Measurements from ENCODE around the gene HOMEZ.
"Not testable (repeated sequence)": the region's sequence is repeated elsewhere in the genome, so short reads cannot be mapped to it uniquely, and the experiment has no call there.

Gene HOMEZ

DNA sequence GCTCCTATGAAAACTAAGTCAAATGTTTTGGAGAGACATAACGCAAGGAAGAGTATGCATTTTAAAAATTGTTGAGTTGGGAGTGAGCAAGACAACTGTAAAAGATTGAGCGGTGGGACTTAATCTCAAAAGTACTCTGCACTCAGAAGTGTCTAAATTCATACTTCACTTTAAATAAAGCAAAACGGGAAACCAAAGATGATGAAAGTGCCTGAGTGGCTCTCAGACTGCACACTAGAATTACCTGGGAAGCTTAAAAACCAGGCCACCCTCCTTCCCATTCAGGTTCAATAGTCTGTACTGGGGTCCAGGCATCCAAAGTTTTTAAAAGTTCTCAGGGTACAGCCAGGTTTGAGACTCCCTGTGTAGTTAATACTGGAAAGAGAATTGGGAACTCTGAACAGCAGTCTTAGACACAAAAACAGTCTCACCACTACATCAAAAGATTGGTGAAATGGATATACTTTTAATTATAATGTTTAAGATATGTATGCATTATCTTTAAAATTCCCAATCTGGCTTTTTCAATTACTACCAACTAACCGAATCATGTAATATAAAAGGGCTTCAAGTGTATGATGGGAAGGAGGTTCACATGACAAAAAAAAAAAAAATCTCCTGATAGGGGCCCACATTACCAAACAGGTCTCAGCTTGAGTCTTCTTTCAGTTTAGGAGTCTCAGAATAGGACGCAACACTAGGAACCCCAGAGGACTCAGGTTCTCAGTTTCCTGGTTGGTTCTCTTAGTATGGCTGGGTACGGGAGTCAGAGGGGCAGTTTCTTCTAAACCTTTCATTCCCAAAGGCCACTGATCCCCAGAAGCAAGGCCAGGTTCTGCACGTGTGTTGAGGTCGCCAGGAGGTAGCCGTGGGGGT lies 1.0 kb downstream of the HOMEZ start:
- DNase-seq (ENCODE audit: low spot score): no peak

- DNase-seq (ENCODE audit: low spot score): no peak
Observed at GRCh38 chr14:23281247-23281646, 4.7 kb downstream of the HOMEZ start.

DNA sequence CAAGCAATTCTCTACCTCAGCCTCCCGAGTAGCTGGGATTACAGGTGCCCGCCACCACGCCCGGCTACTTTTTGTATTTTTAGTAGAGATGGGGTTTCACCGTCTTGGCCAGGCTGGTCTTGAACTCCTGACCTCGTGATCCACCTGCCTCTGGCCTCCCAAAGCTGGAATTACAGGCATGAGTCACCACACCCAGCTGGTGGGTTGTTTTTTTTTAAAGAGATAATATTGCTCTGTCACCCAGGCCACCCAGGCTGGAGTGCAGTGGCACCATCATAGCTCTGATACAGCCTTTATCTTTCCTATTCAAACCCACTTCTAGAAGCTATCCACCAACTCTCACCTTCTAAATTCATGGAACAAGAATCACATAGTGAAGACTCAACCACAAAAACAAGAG lies 8.0 kb downstream of the HOMEZ start:
- DNase-seq (ENCODE audit: low spot score): not testable (repeated sequence)

DNA sequence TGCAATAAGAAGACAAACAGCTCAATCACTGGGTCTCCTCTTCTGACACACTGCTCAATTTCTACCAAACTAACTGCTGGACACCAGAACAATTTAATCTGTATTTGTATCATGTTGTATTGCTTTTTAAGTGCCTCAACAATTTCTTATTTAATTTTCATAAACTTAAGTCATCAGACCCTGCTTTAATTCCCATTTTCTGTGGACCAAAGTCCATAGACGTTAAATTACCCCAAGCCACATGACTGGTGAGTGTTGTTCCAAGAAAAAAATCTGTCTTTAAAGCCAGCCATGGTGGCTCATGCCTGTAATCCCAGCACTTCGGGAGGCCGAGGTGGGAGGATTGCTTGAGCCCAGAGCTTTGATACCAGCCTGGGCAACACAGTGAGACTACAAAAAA lies 8.7 kb downstream of the HOMEZ start:
- no peak for DNase-seq (ENCODE audit: low spot score)

GRCh38 chr14:23275412-23275811 lies 10.5 kb downstream of the HOMEZ start:
- DNase-seq (ENCODE audit: low spot score): no peak

- no peak for DNase-seq (ENCODE audit: low spot score)
Observed at GRCh38 chr14:23269193-23269592, 16.7 kb downstream of the HOMEZ start.

DNA sequence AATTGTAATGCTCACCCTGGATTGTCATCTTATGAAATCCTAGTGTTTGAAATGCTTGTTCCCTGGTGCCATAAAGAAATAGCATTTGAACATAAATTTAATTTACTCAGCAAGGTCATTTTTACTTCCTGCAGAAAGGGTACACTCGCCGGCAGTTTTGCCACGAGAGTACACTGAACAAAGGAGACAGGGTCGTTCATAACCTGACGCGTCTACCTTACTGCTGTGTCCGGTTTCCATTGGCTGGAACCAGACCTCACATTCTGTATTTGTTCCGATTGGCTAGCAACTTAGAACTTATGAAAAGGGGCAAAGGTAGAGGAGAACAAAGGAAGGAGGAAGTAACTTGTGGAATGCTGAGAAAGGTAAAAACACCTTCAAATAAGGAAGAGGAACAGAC lies 25.1 kb downstream of the HOMEZ start:
- DNase-seq (ENCODE audit: low spot score): not testable (repeated sequence)

GRCh38 chr14:23259426-23259825 lies 26.5 kb downstream of the HOMEZ start:
- no peak for DNase-seq (ENCODE audit: low spot score)

DNA sequence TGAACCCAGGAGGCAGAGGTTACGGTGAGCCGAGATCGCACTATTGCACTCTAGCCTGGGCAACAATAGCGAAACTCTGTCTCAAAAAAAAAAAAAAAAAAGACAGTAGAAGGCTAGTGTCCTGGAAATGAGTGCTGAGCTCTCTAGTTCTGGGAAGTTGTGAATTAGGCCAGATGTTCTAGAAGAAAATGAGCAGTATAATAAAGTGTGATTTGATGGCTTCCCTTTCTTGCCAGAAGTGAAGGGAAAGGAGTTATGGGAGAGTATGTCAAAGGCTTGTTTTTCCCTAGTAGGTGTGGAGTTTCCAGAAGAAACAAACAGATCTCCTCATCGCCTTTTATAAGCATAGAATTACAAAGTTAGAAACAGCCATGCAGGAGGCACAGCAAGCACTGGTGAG lies 27.7 kb downstream of the HOMEZ start:
- DNase-seq (ENCODE audit: low spot score): no peak

- no peak for DNase-seq (ENCODE audit: low spot score)
Observed at GRCh38 chr14:23252420-23253333, 33.3 kb downstream of the HOMEZ start.

GRCh38 chr14:23252006-23252405 lies 33.9 kb downstream of the HOMEZ start:
- DNase-seq (ENCODE audit: low spot score): no peak

GRCh38 chr14:23249824-23250223 lies 36.1 kb downstream of the HOMEZ start:
- no peak for DNase-seq (ENCODE audit: low spot score)

DNA sequence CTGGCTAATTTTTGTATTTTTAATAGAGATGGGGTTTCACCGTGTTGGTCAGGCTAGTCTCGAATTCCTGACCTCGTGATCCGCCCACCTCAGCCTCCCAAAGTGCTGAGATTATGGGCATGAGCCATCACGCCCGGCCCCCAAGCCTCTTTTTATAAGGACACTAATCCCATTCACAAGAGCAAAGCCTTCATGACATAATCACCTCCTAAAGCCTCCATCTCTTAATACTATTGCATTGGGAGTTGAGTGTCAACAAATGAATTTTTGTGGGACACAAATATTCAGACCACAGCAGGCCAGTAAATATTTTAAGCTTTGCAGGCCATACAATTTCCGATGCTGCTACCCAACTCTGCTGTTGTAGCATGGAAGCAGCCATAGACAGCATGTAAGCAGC lies 37.3 kb downstream of the HOMEZ start:
- DNase-seq (ENCODE audit: low spot score): no peak

- no peak for DNase-seq (ENCODE audit: low spot score)
Observed at GRCh38 chr14:23245282-23245681, 40.6 kb downstream of the HOMEZ start.

- no peak for DNase-seq (ENCODE audit: low spot score)
Observed at GRCh38 chr14:23243066-23243465, 42.9 kb downstream of the HOMEZ start.

DNA sequence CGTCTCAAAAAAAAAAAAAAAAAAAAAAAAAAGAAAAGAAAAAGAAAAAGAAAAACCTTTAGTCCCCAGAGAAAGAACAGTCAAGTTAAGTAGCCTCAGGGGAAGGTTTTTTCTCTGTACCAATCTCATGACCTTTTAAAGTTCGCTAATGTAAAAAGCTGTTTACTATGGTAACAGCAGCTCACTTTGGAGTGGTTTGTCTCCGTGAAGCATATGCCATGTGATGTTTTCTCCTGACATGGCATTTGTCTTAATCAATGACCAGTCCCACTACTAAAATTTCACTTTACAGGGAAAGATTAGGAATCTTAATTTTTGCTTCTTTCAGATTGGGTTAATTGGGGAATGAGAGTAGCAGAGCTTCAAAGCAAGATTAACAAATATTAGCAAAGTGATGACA lies 43.9 kb downstream of the HOMEZ start:
- no peak for DNase-seq (ENCODE audit: low spot score)

DNA sequence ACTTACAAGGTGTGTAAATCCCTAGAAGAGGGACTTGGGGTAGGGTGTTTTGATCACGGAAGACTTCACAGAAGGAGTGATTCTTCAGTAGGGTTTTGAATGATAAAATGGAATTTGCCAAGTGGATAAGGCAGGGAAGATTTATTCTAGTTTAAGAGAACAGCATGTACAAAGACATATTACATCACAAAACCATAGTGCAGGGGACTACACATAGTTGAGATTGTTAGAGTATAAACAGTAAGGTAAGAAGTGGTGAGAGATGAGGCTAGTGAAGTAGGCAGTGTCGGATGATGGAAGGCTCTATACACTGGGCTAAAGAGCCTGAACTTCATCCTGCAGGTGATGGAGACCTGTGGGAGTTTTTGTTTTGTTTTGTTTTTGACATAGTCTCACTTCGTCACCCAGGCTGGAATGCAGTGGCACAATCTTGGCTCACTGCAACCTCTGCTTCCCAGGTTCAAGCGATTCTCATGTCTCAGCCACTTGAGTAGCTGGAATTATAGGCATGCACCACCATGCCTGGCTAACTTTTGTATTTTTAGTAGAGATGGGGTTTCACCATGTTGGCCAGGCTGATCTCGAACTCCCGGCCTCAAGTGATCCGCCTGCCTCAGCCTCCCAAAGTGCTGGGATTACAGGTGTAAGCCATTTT lies 44.7 kb downstream of the HOMEZ start:
- DNase-seq (ENCODE audit: low spot score): not testable (repeated sequence)

DNA sequence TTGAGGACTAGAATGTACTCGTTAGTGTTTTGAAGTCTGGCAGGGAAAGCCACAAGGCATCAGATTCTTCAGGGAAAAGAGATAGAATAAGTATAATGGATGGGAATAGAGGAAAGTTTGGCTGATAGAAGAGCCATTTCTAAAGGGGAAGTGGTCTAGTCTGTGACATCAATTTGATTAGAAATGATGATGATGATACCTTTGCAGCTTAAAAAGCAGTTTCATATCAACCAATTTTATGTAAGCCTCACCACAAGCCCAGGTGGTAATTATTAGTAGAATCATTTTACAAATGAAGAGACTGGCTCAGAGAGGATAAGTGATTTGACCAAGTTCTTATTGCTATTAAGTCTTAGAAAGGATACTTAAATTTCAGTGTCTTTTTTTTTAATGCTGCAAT lies 45.3 kb downstream of the HOMEZ start:
- DNase-seq (ENCODE audit: low spot score): no peak

GRCh38 chr14:23237772-23238594 lies 47.9 kb downstream of the HOMEZ start, which contains the start of gene RNF212B:
TSS of gene RNF212B (plus strand) at chr14:23237936. CDS start at chr14:23240346, 2,410 bp downstream.
- DNase-seq (ENCODE audit: low spot score): peak; percentile 69

GRCh38 chr14:23232241-23232808 lies 53.6 kb downstream of the HOMEZ start:
- DNase-seq (ENCODE audit: low spot score): not testable (repeated sequence)

DNA sequence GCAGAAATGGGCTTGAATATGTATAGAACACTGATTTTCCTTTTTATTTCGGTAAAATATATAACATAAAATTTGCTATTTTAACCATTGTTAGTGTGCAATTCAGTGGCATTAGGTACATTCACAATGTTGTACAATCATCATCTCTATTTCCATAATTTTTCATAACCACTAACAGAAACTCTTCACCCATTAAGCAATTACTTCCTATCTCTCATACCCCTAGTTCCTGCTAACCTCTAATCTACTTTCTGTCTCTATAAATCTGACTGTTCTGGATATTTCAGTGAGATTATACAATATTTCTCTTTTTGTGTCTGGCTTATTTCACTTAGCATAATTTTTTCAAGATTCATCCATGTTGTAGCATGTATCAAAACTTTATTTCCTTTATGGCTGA lies 57.1 kb downstream of the HOMEZ start:
- no peak for DNase-seq (ENCODE audit: low spot score)
